K562 (cell line): ENCODE measurements around the gene SLC8A1. TPM values are rescaled to one million over a fixed set of nuclear protein-coding genes. Genes with fewer than 3 reads are reported as not detected.

Source experiments
- ATAC-seq: fragments of 200-7000 bp; cut with Tn5 transposase; 3 replicates; pipeline ENCODE4 v1.9.1; 2020; ENCODE audit warnings: moderate library complexity
- BruUV-seq: library from RNA; stranded (reverse); fragments of 400-500 nt; replicated peaks from 2 replicates; lab custom pipeline; 2021; lab: Mats Ljungman, UMichigan
- CTCF ChIA-PET: fragments of 300-600 bp; formaldehyde crosslinking; extraction: SDS; loops from one replicate; lab custom pipeline; 2021; ENCODE audit warnings: low intra/inter-chr PET ratio; lab: Yijun Ruan, JAX
- POLR2A ChIA-PET: fragments of 300-600, 350-650 bp; sonication (Branson Sonifier 250); formaldehyde crosslinking; extraction: SDS; loops from one replicate; lab custom pipeline; 2021; ENCODE audit warnings: antibody characterized with exemption, inconsistent platforms; lab: Yijun Ruan, JAX
- DNase-seq, 4 experiments: peaks; one replicate each; pipeline versions ENCODE4 v3.0.0 to v3.0.0-alpha.2; 2011 to 2018; ENCODE audit warnings: low spot score in 3 of 4, mixed read lengths in 3 of 4; ENCODE audit errors: extremely low read depth in 1 of 4
- FAIRE-seq: peaks from 2 replicates; lab custom pipeline; 2011; peaks lifted over from hg19 to GRCh38; lab: Jason Lieb, UNC
- H2AFZ ChIP-seq: 2 replicates; pipeline ENCODE4 v1.6.0; 2011; ENCODE audit warnings: low read depth, low read length, control low read depth, inconsistent platforms
- H3K27ac ChIP-seq: fragments of 200-600 bp; 3 replicates; pipeline ENCODE4 v1.8.0; 2011; ENCODE audit warnings: low read depth, mild to moderate bottlenecking, control low read depth, inconsistent platforms, low read length, moderate library complexity, mixed read lengths; ENCODE audit errors: extremely low read depth
- H3K27me3 ChIP-seq, 2 experiments: fragments of 300-600 bp in 1 of 2; 2 replicates in 1 of 2; 3 replicates in 1 of 2; pipeline versions ENCODE4 v1.6.0 to v1.8.0; 2011; ENCODE audit warnings: inconsistent platforms in 2 of 2, low read length in 2 of 2, mild to moderate bottlenecking in 1 of 2, mixed read lengths in 1 of 2, moderate library complexity in 1 of 2; ENCODE audit not compliant: control insufficient read depth in 2 of 2, insufficient read depth in 2 of 2
- H3K36me3 ChIP-seq: fragments of 300-600 bp; 3 replicates; pipeline ENCODE4 v1.8.0; 2011; ENCODE audit warnings: mild to moderate bottlenecking, low read length, inconsistent platforms; ENCODE audit not compliant: control insufficient read depth, insufficient read depth
- H3K4me1 ChIP-seq, 2 experiments: fragments of 200-600 bp in 1 of 2; replicated peaks in 1 of 2; 2 replicates in 1 of 2; 3 replicates in 1 of 2; pipeline versions ENCODE4 v1.5.1 to v1.8.0; 2011; ENCODE audit warnings: inconsistent platforms in 2 of 2, low read length in 2 of 2, mild to moderate bottlenecking in 1 of 2, mixed read lengths in 1 of 2, moderate library complexity in 1 of 2; ENCODE audit not compliant: control insufficient read depth in 2 of 2, insufficient read depth in 2 of 2
- H3K4me2 ChIP-seq: 2 replicates; pipeline ENCODE4 v1.6.1; 2011; ENCODE audit warnings: low read length, control low read depth, inconsistent platforms, mixed read lengths; ENCODE audit not compliant: insufficient read depth
- H3K4me3 ChIP-seq: fragments of 200-600 bp; sonication (generic), shearing (Covaris generic); 2 replicates; pipeline ENCODE4 v1.5.1; 2016; ENCODE audit warnings: control low read depth, inconsistent platforms
- H3K79me2 ChIP-seq: fragments of 200-600 bp; 3 replicates; pipeline ENCODE4 v1.8.0; 2011; ENCODE audit warnings: low read length, inconsistent platforms; ENCODE audit not compliant: control insufficient read depth, insufficient read depth
- H3K9ac ChIP-seq, 2 experiments: 2 replicates each; pipeline versions ENCODE4 v1.6.0 to v1.6.1; 2011; ENCODE audit warnings: low read depth in 2 of 2, low read length in 2 of 2, control low read depth in 1 of 2, inconsistent platforms in 1 of 2, mild to moderate bottlenecking in 1 of 2, mixed read lengths in 1 of 2; ENCODE audit not compliant: insufficient read depth in 1 of 2
- H3K9me1 ChIP-seq: one replicate; pipeline ENCODE4 v1.6.0; 2011; ENCODE audit warnings: inconsistent platforms, mild to moderate bottlenecking, low read length, moderate library complexity; ENCODE audit not compliant: control insufficient read depth, insufficient read depth
- H3K9me3 ChIP-seq: replicated peaks from 2 replicates; pipeline ENCODE4 v1.5.1; 2011; ENCODE audit warnings: low read depth, low read length, inconsistent platforms; ENCODE audit not compliant: control insufficient read depth, insufficient read depth
- H4K20me1 ChIP-seq: replicated peaks from 2 replicates; pipeline ENCODE4 v1.6.1; 2011; ENCODE audit warnings: low read length, inconsistent platforms, mixed read lengths; ENCODE audit not compliant: control insufficient read depth, insufficient read depth
- ATF1 ChIP-seq, 2 experiments: fragments of 450-650 bp in 1 of 2; IDR thresholded peaks; 2 replicates each; pipeline ENCODE4 v1.6.1; 2016; ENCODE audit warnings: missing compliant biosample characterization in 1 of 2, missing genetic modification characterization in 1 of 2
- DMBX1 ChIP-seq: fragments of 250-450 bp; sonication (Bioruptor Pico); IDR thresholded peaks from 2 replicates; pipeline ENCODE4 v1.8.0; 2022; ENCODE audit warnings: inconsistent platforms, mild to moderate bottlenecking, moderate library complexity, borderline replicate concordance
- GTF2F1 ChIP-seq: IDR thresholded peaks from 2 replicates; pipeline ENCODE4 v1.6.1; 2011; ENCODE audit warnings: low read depth, low read length, improper control_type of control experiment
- HDAC3 ChIP-seq: fragments of 450-650 bp; IDR thresholded peaks from 2 replicates; pipeline ENCODE4 v1.6.1; 2018; ENCODE audit warnings: borderline replicate concordance, mild to moderate bottlenecking, moderate library complexity; ENCODE audit not compliant: partially characterized antibody
- HNRNPL ChIP-seq: fragments of 200-400 bp; formaldehyde crosslinking; IDR thresholded peaks from 2 replicates; pipeline ENCODE4 v1.6.1; 2017; ENCODE audit warnings: low read depth, mild to moderate bottlenecking, low read length
- HSF4 ChIP-seq: fragments of 250-450 bp; sonication (Bioruptor Pico); IDR thresholded peaks from 2 replicates; pipeline ENCODE4 v2.1.2; 2022; ENCODE audit warnings: mild to moderate bottlenecking, moderate library complexity, borderline replicate concordance
- IRF9 ChIP-seq: fragments of 450-650 bp; IDR thresholded peaks from 2 replicates; pipeline ENCODE4 v1.6.1; 2016; ENCODE audit warnings: missing biosample characterization, missing genetic modification characterization
- KLF1 ChIP-seq: fragments of 450-650 bp; IDR thresholded peaks from 2 replicates; pipeline ENCODE4 v1.6.1; 2016; ENCODE audit warnings: missing genetic modification characterization, missing compliant biosample characterization
- MYNN ChIP-seq, 2 experiments: sonication (generic); formaldehyde crosslinking in 1 of 2; IDR thresholded peaks; 2 replicates each; pipeline versions ENCODE4 v1.5.0 to v1.6.1; 2016 to 2020; ENCODE audit warnings: antibody characterized with exemption in 1 of 2, missing genetic modification reagents in 1 of 2
- NEUROD1 ChIP-seq: fragments of 150-350 bp; IDR thresholded peaks from 2 replicates; pipeline ENCODE4 v1.6.1; 2014; ENCODE audit warnings: borderline replicate concordance, low read length, low read depth; ENCODE audit not compliant: partially characterized antibody
- PBX2 ChIP-seq, 2 experiments: IDR thresholded peaks in 1 of 2; conservative IDR thresholded peaks in 1 of 2; 2 replicates each; pipeline ENCODE4 v1.6.1; 2016; ENCODE audit warnings: low read depth in 2 of 2, mild to moderate bottlenecking in 1 of 2, missing compliant biosample characterization in 1 of 2, missing genetic modification characterization in 1 of 2, moderate library complexity in 1 of 2
- PML ChIP-seq: IDR thresholded peaks from 2 replicates; pipeline ENCODE4 v1.6.1; 2012; ENCODE audit warnings: low read length, inconsistent platforms
- POLR2B ChIP-seq: fragments of 450-650 bp; IDR thresholded peaks from 2 replicates; pipeline ENCODE4 v1.6.1; 2018; ENCODE audit warnings: low read depth; ENCODE audit not compliant: partially characterized antibody
- PRPF4 ChIP-seq: fragments of 200-400 bp; formaldehyde crosslinking; IDR thresholded peaks from one replicate; pipeline ENCODE4 v1.6.1; 2017; ENCODE audit warnings: low read length, low read depth, mild to moderate bottlenecking; ENCODE audit not compliant: insufficient read depth, poor library complexity, severe bottlenecking
- RFX1 ChIP-seq: fragments of 450-650 bp; IDR thresholded peaks from 2 replicates; pipeline ENCODE4 v1.6.1; 2016; ENCODE audit warnings: mild to moderate bottlenecking, moderate library complexity
- USF2 ChIP-seq: sonication (generic); formaldehyde crosslinking; IDR thresholded peaks from 2 replicates; pipeline ENCODE4 v1.5.0; 2020; ENCODE audit warnings: missing genetic modification reagents
- ZBTB7A ChIP-seq: IDR thresholded peaks from 2 replicates; pipeline ENCODE4 v1.6.1; 2011; ENCODE audit warnings: low read depth, mild to moderate bottlenecking, low read length, moderate library complexity, borderline replicate concordance; ENCODE audit not compliant: control insufficient read depth
- ZNF764 ChIP-seq: fragments of 250-450 bp; sonication (Bioruptor Pico); IDR thresholded peaks from 2 replicates; pipeline ENCODE4 v1.4.0; 2020; ENCODE audit warnings: low read depth, mild to moderate bottlenecking, moderate library complexity
- WGBS: fragments of 100-300 bp; shearing (Covaris generic); methylation state at CpG from one replicate; pipeline ENCODE4 v1.1.6; 2016; ENCODE audit warnings: low coverage, mixed read lengths; ENCODE audit not compliant: insufficient coverage; ENCODE audit errors: missing lambda C conversion rate; 5-methylcytosine and 5-hydroxymethylcytosine counted together
- in situ Hi-C: fragments of 300-500 bp; cut with MboI; formaldehyde crosslinking; loops from 4 replicates; pipeline ENCODE4 v1.15.0; 2018; ENCODE audit warnings: inconsistent platforms, mixed read lengths
- intact Hi-C: fragments of 100-400 bp; cut with micrococcal nuclease; formaldehyde crosslinking; loops from 2 replicates; pipeline ENCODE4 v1.14.2; 2022
- polyA plus RNA-seq, 8 experiments: library from polyadenylated mRNA; depleted of rRNA in 4 of 8; stranded (reverse) in 5 of 8; unstranded in 3 of 8; fragments of >200 nt; fragmentation: Nextera tagmentation in 2 of 8; fragmentation: Illumina TruSeq in 1 of 8; extraction: Ambion mirVana in 2 of 8; extraction: Trizol in 1 of 8; gene quantifications; 2 replicates each; pipeline versions ENCODE4 v1.2.1 to v1.2.3, GENCODE V29; 2011 to 2014; ENCODE audit warnings: inconsistent platforms in 1 of 8, missing spikeins in 1 of 8
- total RNA-seq, 7 experiments: library from RNA; depleted of rRNA in 6 of 7; stranded (reverse); fragments of >200 nt in 6 of 7; fragmentation: Illumina TruSeq in 2 of 7; extraction: Trizol in 2 of 7; gene quantifications; 2 replicates each; pipeline versions ENCODE4 v1.2.1 to v1.2.3, GENCODE V29; 2011 to 2021; ENCODE audit warnings: low replicate concordance in 1 of 7

Gene SLC8A1
- total and polyA plus RNA-seq, 9 of the 15 experiments (the other 6 are each of a cell fraction or from before 2014, with no cell fraction given): not detected

- Histone ChIP-seq H2AFZ (no peak overlapping the region), H3K4me2 (no peak overlapping the region)
- FAIRE-seq: no peak
Measured at GRCh38 chr2:40282428-40282827, 169.5 kb downstream of the SLC8A1 start.

More at GRCh38 chr2:40282428-40282827, 169.5 kb downstream of the SLC8A1 start:
- in situ Hi-C loops (no loop called here), intact Hi-C loops (no loop called here)
- ChIA-PET CTCF (no interaction called here), POLR2A (no interaction called here)
- no peaks in the 10 kb centered on the region for H3K36me3 ChIP-seq
- no peak for ATAC-seq
- no peak for DNase-seq
- H3K4me1 ChIP-seq: no peaks in the 10 kb centered on the region
- TF ChIP-seq HNRNPL (no peak), NEUROD1 (no peak), POLR2B (no peak), PML (no peak), MYNN (IDR thresholded peaks at IDR 0.05) (no peak), MYNN (CRISPR knock-in tag; IDR thresholded peaks at IDR 0.05) (no peak), ATF1 (CRISPR knock-in tag; IDR thresholded peaks at IDR 0.05) (no peak), ATF1 (tag; IDR thresholded peaks at IDR 0.05) (no peak), ZNF764 (CRISPR knock-in tag) (no peak), KLF1 (tag) (no peak), RFX1 (no peak), IRF9 (tag) (no peak), ZBTB7A (no peak), HSF4 (CRISPR knock-in tag) (no peak), DMBX1 (CRISPR knock-in tag) (no peak), PRPF4 (no peak), HDAC3 (no peak), USF2 (CRISPR knock-in tag) (no peak), GTF2F1 (no peak), PBX2 (CRISPR knock-in tag; IDR thresholded peaks at IDR 0.05; ENCODE audit: low read depth) (no peak), PBX2 (tag; conservative IDR thresholded peaks at IDR 0.05; ENCODE audit: low read depth) (no peak)
- no peaks in the 10 kb centered on the region for H3K9me3 ChIP-seq
- no peaks in the 10 kb centered on the region for H3K27me3 ChIP-seq
- no peaks in the 10 kb centered on the region for H3K79me2 ChIP-seq
- WGBS: under 1% methylated on average over 7 of the region's 7 CpGs
- H3K9me1 ChIP-seq: no peaks in the 10 kb centered on the region
- H3K4me3 ChIP-seq: no peak overlapping the region
- no TSS peak for BruUV-seq
- no peak overlapping the region for H3K27ac ChIP-seq
- H3K9ac ChIP-seq: no peak overlapping the region
- H4K20me1 ChIP-seq: no peaks in the 10 kb centered on the region
